Activated CD4-positive, alpha-beta T cell treated with anti-CD3 and anti-CD28 coated beads, Interleukin-2, amount 50 U/mL, for 1 hour (primary cell): ENCODE results near the gene SYT17.

Source experiments
- DNase-seq: peaks from one replicate; pipeline ENCODE4 v3.0.0-alpha.2; 2020

Gene SYT17

DNA sequence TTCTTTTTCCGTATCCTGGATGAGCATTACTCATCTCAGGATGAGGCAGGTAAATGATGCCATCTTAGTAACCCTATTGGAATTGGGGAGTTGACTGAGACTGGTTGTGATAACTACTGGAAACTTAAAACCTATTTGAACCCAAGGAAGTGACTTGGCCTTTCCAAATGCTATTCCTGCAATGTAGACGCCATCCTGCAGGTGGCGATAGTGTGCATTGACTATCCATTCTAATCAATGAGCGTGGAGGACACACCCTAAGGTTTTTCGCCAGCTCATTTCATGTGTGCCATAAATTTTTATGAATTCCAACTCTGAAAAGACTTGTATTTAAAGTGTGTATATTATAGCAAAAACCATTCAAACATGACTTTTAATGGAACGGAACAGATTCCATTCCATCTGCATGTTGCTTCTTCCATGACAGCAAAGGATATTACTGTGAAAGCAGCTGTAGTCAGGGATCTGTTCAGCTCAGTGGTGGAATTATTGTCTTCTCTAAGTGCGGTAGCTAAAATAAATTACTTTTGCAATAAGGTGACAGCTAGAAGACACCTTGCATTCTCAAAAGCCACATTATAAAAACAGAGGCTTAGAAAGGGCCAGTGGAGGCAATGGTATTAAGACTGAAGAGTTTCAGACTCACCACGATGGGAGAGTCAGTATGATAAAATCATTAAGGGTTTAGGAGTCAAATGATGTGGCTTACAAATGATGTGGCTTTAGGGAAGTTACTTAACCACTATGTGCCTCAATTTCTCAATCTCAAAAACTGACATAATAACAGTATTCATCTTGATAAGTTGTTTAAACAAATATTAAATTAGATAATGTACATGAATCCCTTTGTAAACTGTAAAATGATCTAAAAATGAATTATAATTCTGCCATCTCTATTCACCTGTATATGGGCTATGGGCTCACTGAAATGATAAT, 55.5 kb downstream of the SYT17 start:
- peak; percentile 3 for DNase-seq

GRCh38 chr16:19225651-19226050, 57.6 kb downstream of the SYT17 start:
- DNase-seq, result no peak

DNA sequence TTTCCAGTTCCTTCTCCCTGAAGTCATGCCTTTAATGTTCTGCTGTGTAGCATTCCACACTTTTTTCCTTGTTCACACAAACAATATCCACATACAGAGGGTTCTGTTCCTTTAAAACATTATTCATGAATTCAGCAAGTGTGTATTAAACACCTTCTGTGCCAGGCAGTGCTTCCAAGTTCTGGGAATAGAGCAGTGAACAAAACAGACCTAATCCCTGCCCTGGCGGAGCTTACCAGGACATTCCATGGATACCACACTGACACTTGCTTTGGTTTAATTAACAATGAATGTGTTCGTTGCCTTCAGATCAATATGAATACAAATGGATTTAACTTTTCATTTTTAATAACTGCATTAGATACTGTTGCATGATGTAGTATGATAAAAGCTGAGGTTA, 59.6 kb downstream of the SYT17 start:
- DNase-seq, result no peak

DNA sequence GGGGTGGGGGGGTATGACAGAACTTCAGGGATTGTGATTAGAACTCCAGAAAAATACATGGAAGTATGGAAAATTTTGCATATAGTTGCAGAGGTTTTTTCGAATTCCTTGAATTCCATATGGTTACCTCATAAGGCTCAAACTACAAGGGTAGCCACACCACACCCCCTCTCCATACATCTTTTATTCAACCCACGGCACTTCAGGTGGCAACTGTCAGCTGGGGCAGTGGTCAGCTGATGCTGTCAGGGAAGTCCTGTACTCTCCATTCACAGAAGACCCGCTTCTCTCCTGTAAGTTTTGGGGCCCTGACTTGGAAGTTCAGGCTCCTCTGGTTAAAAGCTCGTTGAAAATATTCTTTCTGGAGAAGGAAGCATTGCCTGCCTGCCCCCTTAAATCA, 60.0 kb downstream of the SYT17 start:
- DNase-seq, result no peak

DNA sequence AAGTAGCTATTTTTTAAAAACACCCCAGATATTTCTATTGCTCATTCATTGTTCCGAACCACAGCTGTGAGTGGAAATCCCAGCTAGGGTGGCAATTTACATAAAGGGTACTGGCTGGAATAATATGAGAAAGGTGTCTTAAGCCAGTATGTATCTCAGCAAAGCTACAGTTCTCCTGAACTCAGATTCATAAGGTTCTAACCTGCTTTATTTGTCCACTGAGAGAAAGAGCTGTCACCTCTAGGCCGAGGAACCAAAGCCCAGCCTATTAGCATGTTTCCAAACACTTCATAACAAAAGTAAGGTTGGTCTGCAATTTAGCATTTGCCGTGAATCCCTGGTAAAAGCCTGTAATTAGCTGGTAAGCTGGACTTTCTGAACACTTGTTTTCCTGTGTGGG, 60.5 kb downstream of the SYT17 start:
- DNase-seq, result no peak

DNA sequence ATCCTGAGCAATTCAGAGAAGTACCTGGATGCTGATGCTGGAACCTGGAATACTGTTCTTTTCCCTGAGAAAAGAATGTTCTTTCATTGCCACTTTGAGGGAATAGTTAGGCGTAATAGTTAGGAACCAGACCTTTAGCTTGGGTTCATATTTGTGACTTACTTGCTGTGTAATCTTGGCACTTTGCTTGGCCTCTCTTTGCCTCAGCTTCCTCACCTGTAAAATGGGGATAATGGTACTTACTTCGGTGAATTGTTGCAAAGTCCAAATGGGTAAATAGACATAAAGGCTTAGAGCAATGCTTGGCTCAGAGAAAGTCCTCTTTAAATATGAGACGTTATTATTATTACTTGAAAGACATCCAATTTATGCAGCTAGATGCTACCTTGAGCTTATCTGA, 62.5 kb downstream of the SYT17 start:
- DNase-seq, result no peak

DNA sequence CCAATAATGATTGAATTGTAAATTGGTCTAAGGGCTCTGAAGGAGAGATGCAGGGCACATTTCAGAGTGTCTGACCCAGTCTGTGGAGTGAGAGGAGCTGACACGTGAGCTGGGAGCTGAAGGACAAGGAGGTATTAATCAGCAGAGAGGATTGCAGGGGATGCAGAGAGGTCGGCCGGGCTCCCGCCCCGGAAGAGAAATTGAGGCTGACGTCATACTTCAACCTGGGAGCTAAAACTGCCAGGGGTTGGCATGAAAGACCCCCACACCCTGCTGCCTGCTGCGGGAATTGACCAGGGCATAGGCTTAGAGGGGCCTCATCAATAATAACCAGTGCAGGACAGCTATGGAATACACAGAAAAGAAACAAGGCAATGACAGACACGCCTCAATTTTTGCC, 63.8 kb downstream of the SYT17 start:
- no peak for DNase-seq

DNA sequence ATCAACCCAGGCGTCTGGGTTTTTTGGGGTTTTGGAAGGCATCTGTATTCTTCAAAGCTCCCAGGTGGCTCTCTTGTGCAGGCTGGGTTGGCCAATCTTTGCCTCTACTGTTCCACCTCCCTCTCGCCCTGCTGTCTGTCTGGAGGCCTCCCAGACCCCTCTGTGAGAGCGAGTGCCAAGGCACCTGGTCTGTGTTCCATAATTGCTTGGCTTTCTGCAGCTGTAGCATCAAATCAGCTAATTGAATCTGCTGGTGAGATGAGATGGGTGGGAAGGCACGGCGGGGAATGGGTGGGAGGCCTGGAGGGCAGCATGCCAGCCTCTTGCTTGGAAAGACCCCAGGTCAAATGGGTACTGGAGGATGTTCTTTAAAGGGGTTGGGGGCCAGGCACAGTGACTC, 64.9 kb downstream of the SYT17 start:
- DNase-seq, result no peak

DNA sequence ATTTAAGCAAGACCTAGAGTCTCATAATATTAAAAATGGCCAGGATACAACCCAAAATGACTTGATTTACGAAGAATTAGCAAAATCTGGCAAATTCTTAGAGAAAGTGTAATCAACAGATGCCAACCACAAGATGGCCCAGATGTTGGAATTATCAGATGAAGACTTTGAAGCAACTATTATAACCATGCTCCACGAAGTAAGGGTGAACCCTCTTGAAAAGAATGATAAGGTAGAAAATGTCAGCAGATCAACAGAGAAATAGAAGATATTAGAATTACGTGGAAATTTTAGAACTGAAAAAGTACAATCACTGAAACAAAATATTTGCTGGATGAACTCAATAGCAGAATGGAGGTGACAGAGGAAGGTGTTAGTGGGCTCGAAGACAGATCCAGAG, 67.4 kb downstream of the SYT17 start:
- no peak for DNase-seq

- no peak for DNase-seq
Measured at GRCh38 chr16:19235886-19236285, 67.8 kb downstream of the SYT17 start.

DNA sequence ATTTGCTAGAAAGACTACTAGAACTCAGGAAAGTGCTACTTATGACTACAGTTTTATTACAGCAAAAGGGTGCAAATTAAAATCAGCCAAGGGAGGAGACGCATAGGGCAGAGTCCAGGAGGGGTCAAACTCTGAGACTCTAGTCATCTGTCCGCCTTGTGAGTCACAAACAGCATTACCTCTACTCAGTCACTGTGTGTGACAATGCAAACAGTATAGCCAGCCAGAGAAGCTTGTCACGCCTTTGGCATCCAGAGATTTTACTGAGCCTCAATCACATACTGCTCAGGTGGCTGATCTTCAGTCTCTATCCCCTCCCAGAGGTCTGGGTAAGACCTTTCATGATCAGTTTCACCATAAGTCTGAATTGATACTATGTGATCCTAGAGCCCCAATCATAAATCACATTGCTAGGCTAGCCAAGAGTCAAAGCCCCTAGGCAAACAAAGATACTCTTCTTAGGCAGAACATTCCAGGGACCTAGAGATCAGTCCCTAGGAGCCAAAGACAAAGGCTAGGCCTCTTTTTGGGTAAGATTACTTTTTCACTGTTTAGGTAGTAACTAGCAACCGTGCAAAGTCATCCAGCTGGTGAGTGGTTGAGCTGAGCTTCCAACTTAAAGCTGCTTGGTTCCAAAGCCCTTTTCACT, 68.6 kb downstream of the SYT17 start:
- DNase-seq, result no peak

GRCh38 chr16:19238406-19238805, 70.4 kb downstream of the SYT17 start:
- no peak for DNase-seq

GRCh38 chr16:19239511-19240155, 71.6 kb downstream of the SYT17 start:
- DNase-seq, result no peak

DNA sequence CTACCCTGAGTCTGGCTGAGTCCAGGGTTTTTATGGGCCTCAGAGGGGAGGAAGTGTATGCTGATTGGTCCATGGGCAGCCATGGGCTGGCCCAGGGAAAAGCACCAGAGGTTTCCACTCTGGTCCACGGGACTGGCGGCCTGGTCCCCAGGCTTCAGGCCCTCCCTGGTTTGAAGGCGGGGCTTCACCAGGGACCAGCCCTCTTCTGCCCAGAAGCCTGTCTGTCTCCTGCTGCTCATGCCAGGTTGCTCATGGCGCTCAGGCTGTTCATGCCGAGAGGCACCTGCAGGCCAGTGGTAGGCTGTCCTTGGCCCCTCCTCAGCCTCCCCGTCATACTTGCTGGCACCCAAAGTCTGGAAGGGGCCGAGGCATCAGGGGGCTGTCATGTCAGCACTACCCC, 72.5 kb downstream of the SYT17 start:
- no peak for DNase-seq

- no peak for DNase-seq
Measured at GRCh38 chr16:19241512-19241911, 73.5 kb downstream of the SYT17 start.

DNA sequence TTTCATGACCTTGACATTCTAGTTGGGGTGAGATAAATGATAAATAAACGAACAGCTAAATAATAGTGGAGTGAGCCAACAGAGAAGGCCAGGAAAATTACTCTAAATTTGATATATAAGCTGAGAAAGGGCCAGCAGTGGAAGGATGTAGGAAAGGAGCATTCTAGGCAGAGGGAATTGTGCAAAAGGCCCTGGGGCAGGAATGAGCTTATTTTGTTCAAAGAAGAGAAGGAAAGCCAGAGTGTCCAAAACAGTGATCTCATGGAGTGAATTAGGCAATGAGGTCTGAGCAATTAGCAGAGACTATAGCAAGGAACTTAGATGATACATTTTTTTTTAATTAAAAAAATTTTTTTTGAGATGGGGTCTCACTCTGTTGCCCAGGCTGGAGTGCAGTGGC, 74.1 kb downstream of the SYT17 start:
- no peak for DNase-seq

DNA sequence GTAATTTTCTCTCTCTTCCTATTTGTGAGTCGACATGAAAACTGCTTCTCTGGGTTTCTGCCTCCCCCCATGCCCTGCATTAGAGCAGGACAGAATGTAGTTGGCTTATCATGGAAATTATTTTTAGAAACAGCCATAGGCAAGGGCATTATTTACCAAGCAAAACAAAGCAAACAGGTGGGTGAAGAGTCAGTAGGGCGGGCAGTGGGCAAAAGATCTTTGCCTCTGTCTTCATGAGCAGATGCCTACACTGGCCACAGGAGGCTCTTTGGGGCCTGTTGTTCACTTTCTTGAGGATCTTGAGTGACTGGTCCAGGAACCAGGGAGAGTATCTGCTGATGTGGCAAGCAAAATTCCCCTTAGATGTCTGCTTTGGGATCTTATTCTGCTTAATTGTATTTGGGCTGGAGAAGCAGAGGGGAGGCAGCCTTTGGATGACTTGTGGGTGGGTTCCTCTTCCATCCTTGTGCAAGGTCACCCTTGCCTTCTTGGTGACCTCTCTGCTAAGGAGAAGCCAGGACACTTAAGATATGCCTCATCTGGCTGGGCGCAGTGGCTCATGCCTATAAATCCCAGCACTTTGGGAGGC, 75.0 kb downstream of the SYT17 start:
- DNase-seq, result no peak

GRCh38 chr16:19245326-19245925, 77.4 kb downstream of the SYT17 start:
- no peak for DNase-seq

- no peak for DNase-seq
Measured at GRCh38 chr16:19252904-19253303, 84.9 kb downstream of the SYT17 start.

DNA sequence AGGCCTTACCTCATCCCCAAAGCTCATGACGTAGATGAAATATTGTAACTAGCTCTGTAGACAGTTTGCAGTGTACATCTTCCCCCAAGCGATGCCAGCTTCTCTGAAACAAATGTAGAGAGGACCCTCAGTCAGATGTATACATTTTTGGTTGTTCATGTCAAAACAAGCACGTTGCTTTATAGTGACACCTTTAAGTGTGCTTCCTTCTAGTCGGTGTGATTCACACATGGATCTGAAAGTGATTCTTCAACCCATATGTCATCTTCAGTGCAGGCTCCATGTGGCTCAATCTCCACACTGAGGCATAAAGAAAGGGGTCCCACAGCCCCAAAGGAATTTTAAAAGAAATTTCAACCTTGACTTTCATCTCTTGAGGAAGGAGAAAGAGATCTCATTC, 86.6 kb downstream of the SYT17 start:
- DNase-seq, result no peak

GRCh38 chr16:19264123-19264673, 96.2 kb downstream of the SYT17 start:
- no peak for DNase-seq

DNA sequence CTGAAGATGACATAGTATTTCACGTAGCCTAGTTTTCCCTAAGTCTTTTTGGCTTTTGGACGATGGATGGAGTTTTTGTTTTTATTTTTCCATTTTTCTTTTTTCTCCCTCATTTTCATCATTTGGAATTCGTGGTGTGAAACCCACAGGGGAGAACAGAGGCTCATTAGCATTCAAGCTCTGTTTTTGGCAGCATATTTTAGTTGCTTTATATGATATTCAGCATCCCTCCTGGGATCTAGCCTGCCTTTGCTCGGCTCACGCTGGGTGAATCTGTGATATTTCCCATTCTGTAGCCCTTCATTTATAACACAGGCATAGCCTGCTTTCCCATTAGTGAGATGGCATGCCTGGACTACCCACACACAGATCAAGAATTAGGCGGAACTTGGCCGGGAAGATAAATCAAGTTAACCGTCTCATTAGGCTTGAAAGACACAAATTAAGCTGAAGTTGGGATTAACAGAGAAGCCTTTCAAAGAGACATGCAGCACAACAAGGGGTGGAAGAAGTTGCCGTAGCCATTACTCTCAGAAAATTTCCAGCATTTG, 97.4 kb downstream of the SYT17 start:
- DNase-seq, result no peak

GRCh38 chr16:19266774-19267173, 98.7 kb downstream of the SYT17 start:
- DNase-seq, result no peak
